ENCODE measurements around the gene KBTBD4. TPM values are rescaled to one million over a fixed set of nuclear protein-coding genes. Genes with fewer than 3 reads are reported as not detected.

Gene KBTBD4
- total RNA-seq, 2 donors from 2014 or later: 14.5 to 15.5 TPM

GRCh38 chr11:47589977-47590861 is 11.4 kb upstream of the KBTBD4 start:
- Histone ChIP-seq H3K36me3 (no peaks in the 10 kb centered on the region), H3K9ac (ENCODE audit: low read depth in 2 of 2, low read length in 2 of 2) (no peak overlapping the region), H3K4me3 (peak overlapping the region; percentile 23), H3K27ac (no peak overlapping the region), H3K27me3 (peaks cover 29% of the 10 kb centered on the region), H3K4me1 (no peaks in the 10 kb centered on the region), H3K9me3 (no peaks in the 10 kb centered on the region)
- no peak for DNase-seq
- intact Hi-C loops (cut with DNase I): no loop called here
- TF ChIP-seq CTCF (IDR thresholded peaks at IDR 0.05): no peak

GRCh38 chr11:47589584-47589976 is 10.8 kb upstream of the KBTBD4 start:
- TF ChIP-seq CTCF (IDR thresholded peaks at IDR 0.05): no peak
- intact Hi-C loops (cut with DNase I): no loop called here
- peaks cover 26% of the 10 kb centered on the region for H3K27me3 ChIP-seq
- no peaks in the 10 kb centered on the region for H3K4me1 ChIP-seq
- H3K9ac ChIP-seq (ENCODE audit: low read depth in 2 of 2, low read length in 2 of 2): no peak overlapping the region
- no peak for DNase-seq
- H3K9me3 ChIP-seq: no peaks in the 10 kb centered on the region
- H3K4me3 ChIP-seq: peak overlapping the region; percentile 23
- no peak overlapping the region for H3K27ac ChIP-seq
- no peaks in the 10 kb centered on the region for H3K36me3 ChIP-seq

GRCh38 chr11:47589118-47589517 is 10.3 kb upstream of the KBTBD4 start:
- H3K36me3 ChIP-seq: peaks cover 4% of the 10 kb centered on the region
- peaks cover 21% of the 10 kb centered on the region for H3K27me3 ChIP-seq
- DNase-seq: no peak
- intact Hi-C loops (cut with DNase I): no loop called here
- TF ChIP-seq CTCF (IDR thresholded peaks at IDR 0.05): no peak
- no peaks in the 10 kb centered on the region for H3K4me1 ChIP-seq
- no peaks in the 10 kb centered on the region for H3K9me3 ChIP-seq
- no peak overlapping the region for H3K9ac ChIP-seq (ENCODE audit: low read depth in 2 of 2, low read length in 2 of 2)
- no peak overlapping the region for H3K27ac ChIP-seq
- H3K4me3 ChIP-seq: no peak overlapping the region

GRCh38 chr11:47587723-47588326 is 9.1 kb upstream of the KBTBD4 start:
- Histone ChIP-seq H3K4me1 (no peaks in the 10 kb centered on the region), H3K9me3 (no peaks in the 10 kb centered on the region), H3K27me3 (peaks cover 8% of the 10 kb centered on the region), H3K36me3 (peaks cover 8% of the 10 kb centered on the region), H3K4me3 (no peak overlapping the region), H3K9ac (ENCODE audit: low read depth in 2 of 2, low read length in 2 of 2) (no peak overlapping the region), H3K27ac (no peak overlapping the region)
- TF ChIP-seq CTCF (IDR thresholded peaks at IDR 0.05): no peak
- intact Hi-C loops (cut with DNase I): no loop called here
- DNase-seq: peak; percentile 36

GRCh38 chr11:47587039-47587716 is 8.4 kb upstream of the KBTBD4 start:
- Histone ChIP-seq H3K9ac (ENCODE audit: low read depth in 2 of 2, low read length in 2 of 2) (no peak overlapping the region), H3K9me3 (no peaks in the 10 kb centered on the region), H3K4me1 (no peaks in the 10 kb centered on the region), H3K4me3 (no peak overlapping the region), H3K27ac (no peak overlapping the region), H3K36me3 (peaks cover 11% of the 10 kb centered on the region), H3K27me3 (peaks cover 2% of the 10 kb centered on the region)
- DNase-seq: no peak
- intact Hi-C loops (cut with DNase I): no loop called here
- TF ChIP-seq CTCF (IDR thresholded peaks at IDR 0.05): no peak

Data from colonic mucosa (tissue), 4 donors.